CD4-positive, alpha-beta T cell treated with Interleukin-17A for 4 hours (primary cell): ENCODE measurements around the gene S100A5.
"Not testable (repeated sequence)": the region's sequence is repeated elsewhere in the genome, so short reads cannot be mapped to it uniquely, and the experiment has no call there.

ENCODE experiments used
- DNase-seq: peaks from one replicate; pipeline ENCODE4 v3.0.0-alpha.2; 2020; ENCODE audit warnings: mixed read lengths

S100A5 gene, protein sequence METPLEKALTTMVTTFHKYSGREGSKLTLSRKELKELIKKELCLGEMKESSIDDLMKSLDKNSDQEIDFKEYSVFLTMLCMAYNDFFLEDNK

DNA sequence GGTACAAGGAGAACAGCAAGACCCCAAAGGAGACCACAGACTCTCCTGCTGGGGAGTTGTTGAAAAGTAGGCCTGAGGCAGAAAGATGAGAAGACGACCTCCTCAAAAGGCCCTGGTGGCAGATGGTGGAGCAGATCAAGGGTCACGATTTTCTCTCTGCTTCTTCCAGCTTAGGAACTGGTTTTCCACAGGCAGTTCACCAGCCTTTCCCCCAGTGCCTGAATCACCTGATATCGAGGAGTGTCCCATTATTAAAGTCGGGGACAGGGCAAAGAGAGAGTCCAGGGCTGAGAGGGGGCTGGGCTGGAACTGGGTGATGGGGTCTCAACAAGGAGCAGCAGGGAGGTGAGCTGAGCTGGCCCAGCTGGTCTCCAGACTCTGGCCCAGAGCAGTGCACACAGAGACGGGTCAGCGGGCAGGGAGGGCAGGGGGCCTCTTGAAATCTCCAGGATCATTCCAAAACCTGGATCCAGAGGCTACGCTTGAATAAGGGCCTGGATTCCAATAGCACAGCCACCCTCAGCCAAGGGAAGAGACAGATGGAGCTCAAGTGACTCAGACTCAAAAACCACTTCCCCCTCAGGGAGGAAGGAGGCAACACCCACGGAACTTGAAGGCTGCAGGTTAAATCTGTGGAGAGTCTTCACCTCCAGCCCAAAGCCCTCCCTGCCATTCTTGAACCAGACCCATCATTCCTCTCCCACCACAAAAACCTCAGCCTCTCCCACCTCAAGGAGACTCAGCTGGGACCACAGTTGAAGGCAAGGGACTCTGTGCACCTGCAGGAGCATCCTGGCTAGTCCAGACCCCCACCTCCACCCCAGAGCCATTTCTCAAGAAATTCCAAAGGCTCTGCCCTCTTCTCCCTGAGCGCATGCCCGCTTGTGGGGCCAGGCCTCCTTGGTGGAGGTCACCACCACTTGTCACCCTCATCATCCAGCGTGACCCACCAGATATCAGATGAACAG, at the start of gene S100A5:
Gene S100A5, minus strand, starts transcription at position 541 of the 968 bp plus-strand sequence. CDS start 743 bp downstream, outside the sequence.
- peak; percentile 75 for DNase-seq

DNA sequence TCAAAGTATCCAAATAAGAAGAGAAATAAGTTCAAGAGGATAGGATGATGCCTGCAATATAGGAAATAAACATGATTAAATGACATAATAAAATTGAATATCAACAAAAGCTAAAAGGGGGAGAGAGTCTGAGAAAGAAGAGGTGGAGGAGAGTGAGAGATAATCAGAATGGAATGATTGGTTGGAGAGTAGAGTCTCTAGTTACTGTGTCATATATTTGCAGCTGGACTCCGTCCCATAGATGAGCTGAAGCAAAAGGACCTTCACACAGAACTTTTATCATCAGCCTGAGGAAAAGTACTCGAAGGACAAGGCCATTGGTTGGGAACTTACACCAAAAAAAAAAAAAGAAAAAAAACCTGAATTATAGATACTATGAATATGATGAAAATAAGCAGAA, 47.7 kb upstream of the S100A5 start:
- no peak for DNase-seq

DNA sequence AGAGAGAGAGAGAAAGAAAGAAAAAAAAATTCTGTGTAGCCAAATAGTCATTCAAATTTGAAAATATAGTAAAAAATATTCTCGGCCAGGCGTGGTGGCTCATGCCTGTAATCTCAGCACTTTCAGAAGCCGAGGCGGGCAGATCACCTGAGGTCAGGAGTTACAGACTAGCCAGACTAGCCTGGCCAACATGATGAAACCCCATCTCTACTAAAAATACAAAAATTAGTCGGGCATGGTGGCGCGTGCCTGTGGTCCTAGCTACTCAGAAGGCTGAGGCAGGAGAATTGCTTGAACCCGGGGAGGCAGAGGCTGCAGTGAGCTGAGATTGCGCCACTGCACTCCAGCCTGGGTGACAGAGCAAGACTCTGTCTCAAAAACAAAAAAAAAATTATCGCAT, 47.3 kb upstream of the S100A5 start:
- DNase-seq: not testable (repeated sequence)

DNA sequence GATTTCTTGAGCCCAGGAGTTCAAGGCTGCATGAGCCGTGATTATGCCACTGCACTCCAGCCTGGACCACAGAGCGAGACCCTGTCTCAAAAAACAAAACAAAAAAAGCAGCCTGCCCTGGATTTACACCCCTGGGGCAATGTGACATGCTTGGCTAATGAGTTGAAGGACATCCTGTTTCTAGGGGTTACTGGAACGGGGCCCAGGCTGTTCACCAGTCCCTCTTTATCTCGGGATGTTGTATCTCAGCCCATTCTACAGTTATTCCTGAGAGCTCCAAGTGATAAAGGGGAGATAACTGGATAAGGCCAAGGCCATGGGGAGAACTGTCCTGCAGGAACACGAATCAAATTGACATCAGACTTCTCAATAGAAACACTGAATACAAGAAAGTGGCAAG, 46.6 kb upstream of the S100A5 start:
- no peak for DNase-seq

DNA sequence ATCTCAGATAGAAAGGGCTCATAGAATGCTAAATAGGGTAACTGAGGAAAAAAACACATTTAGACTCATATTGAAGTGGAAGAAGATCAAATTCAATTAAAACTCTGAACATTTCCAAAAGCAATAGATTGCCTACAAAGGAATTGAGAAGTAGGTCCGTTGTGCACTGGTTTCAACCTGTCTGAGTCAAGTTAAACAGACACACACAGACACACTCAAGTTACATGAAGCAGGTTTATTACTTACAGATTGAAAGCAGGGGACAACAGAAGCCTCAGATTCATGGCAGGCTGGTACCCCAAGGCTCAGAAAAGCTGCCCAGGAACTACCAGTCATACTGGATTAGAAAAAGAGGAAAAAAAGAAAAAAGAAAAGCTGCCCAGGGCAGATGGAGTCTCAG, 45.6 kb upstream of the S100A5 start:
- no peak for DNase-seq

DNA sequence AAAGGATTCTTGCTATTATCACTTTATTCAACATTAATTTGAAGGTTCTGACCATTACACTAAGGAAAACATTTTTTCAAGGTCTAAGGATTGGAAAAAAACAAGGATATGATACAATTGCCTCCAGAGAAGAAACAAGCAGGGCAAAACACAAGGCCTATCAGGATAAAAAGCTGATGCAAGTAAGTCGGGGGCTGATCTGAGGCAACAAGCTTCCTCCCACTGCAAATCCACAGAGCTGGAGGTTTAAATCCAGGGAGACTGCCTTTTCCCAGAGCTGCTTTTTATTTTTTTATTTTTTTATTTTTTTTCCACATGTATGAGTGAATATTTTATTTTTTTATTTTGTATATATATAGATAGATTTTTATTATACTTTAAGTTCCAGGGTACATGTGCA, 44.3 kb upstream of the S100A5 start:
- DNase-seq: no peak

DNA sequence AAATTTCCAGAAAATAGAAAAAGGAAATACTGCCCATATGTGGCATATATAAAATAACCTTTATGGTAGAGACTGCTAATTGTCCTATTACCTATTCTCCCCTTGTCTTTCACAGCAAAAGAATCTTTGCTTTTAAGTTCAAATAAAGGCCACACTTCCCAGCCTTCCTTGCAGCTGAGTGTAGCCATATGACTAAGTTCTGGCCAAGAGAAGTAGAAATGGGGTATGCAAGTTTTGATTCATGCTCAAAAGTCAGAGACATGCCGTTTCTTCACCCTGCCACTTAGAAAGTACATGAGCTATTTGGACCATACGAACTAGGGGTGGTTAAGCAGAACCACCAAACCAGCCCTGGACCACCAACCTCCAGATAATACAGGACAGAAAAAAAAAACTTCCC, 43.2 kb upstream of the S100A5 start:
- DNase-seq: no peak

DNA sequence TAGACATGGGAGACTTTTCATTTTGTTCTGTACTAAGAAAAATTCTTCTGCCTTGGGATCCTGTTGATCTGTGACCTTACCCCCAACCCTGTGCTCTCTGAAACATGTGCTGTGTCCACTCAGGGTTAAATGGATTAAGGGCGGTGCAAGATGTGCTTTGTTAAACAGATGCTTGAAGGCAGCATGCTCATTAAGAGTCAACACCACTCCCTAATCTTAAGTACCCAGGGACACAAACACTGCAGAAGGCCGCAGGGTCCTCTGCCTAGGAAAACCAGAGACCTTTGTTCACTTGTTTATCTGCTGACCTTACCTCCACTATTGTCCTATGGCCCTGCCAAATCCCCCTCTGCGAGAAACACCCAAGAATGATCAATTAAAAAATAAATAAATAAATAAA, 42.8 kb upstream of the S100A5 start:
- not testable (repeated sequence) for DNase-seq

DNA sequence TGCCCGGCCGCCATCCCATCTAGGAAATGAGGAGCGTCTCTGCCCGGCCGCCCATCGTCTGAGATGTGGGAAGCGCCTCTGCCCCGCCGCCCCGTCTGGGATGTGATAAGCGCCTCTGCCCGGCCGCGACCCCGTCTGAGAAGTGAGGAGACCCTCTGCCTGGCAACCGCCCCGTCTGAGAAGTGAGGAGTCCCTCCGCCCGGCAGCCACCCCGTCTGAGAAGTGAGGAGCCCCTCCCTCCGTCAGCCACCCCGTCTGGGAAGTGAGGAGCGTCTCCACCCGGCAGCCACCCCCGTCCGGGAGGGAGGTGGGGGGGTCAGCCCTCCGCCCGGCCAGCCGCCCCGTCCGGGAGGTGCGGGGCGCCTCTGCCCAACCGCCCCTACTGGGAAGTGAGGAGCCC, 42.1 kb upstream of the S100A5 start:
- not testable (repeated sequence) for DNase-seq

DNA sequence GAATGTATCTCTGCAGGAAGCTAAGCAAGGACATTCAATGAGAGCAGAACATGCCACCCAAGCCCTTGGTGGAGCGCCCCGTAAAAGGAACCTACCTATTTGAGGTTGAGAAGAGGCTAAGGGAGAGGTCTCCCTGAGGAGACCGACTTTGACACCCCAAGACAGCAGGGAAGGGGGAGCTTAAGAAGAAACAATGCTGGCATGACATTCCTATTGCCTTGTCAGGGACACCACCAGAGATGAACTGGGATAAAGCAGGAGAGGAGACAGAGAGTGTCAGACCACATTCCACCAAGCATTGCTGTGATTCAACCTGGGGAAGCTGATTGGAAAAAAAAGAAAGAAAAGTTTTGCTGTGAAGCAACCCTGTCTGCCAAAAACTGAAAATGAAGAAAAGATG, 38.2 kb upstream of the S100A5 start:
- no peak for DNase-seq

DNA sequence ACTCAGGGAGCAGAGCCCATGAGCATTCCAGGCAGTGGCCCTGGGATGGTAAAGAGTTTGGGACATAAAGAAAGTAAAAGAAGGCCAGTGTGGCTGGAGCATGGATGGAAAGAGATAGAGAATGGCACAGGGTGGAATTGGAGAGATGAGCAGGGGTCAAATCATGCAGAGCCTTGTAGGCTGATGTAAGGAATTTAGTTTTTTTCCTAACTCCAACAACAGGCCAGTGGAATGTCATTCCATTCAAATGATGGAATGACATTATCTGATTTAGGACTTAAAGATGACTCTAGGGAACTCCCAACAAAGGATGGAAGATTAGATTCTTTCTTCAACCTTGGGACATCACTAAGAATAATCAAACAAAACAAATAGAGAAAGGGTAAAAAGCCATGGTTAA, 37.8 kb upstream of the S100A5 start:
- DNase-seq: no peak

DNA sequence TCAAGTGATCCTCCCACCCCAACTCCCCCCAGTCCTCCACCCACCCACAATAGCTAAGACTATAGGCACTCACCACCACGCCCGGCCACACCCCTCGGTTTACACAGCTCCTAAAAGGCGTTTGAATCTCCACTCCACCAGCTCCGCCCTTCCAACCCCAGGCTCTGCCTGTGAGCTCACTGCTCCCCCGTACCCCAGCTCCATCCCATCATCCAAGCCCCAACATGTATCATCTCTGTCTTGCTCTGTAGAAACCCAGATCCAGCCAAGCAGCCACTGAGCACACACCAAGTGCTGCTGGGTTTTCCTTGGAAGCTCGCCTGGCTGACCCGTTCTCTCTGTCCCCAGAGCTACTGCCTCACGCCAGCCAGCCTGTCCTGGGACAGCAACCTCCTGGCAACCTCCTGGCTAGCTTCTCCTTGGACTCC, 36.9 kb upstream of the S100A5 start:
- DNase-seq: no peak

DNA sequence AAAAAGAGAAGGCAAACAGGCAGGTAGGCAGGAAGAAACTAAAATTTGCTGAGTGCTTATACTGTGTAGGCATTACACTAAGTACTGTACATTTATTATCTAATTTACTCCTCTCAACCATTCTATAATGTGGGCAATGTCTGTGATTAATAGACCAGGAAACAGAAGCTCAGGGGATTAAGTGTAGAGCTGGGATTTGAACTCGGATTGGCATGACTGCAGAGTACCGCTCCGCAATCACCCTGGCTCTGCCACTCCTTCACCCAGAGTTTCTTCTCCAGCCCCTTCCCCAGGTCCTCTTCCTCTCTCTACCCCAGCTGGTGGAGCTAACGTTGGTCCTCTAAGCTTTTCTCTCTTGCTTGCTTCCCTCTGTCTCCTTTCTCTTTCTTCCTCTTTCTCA, 36.4 kb upstream of the S100A5 start:
- DNase-seq: no peak

DNA sequence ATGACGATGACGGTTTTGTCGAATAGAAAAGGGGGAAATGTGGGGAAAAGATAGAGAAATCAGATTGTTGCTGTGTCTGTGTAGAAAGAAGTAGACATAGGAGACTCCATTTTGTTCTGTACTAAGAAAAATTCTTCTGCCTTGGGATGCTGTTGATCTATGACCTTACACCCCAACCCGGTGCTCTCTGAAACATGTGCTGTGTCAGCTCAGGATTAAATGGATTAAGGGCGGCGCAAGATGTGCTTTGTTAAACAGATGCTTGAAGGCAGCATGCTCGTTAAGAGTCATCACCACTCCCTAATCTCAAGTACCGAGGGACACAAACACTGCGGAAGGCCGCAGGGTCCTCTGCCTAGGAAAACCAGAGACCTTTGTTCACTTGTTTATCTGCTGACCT, 34.8 kb upstream of the S100A5 start:
- DNase-seq: not testable (repeated sequence)

DNA sequence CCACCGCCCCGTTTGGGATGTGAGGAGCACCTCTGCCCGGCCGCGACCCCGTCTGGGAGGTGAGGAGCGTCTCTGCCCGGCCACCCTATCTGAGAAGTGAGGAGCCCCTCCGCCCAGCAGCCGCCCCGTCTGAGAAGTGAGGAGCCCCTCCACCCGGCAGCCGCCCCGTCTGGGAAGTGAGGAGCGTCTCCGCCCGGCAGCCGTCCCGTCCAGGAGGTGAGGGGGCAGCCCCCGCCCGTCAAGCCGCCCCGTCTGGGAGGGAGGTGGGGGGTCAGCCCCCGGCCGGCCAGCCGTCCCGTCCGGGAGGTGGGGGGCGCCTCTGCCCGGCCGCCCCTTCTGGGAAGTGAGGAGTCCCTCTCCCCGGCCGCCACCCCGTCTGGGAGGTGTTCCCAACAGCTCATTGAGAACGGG, 34.4 kb upstream of the S100A5 start:
- DNase-seq: not testable (repeated sequence)

DNA sequence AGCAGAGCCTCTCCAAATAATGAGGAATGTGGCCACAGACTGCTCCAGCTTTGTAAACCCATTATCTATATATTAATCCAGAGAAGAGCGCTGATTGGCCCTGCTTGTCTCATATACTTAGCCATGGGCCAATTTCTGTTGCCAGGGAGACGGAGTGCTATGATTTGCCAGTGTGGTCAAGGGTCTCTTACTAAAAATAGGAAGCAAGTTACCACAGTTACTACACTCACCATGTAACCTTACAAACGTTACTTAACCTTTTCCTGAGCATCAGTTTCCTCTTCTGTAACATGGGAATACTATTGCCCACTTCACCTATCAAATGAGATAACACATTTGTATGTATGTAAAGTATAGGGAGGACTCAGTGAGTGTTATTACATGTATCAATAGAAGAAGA, 32.6 kb upstream of the S100A5 start:
- no peak for DNase-seq

DNA sequence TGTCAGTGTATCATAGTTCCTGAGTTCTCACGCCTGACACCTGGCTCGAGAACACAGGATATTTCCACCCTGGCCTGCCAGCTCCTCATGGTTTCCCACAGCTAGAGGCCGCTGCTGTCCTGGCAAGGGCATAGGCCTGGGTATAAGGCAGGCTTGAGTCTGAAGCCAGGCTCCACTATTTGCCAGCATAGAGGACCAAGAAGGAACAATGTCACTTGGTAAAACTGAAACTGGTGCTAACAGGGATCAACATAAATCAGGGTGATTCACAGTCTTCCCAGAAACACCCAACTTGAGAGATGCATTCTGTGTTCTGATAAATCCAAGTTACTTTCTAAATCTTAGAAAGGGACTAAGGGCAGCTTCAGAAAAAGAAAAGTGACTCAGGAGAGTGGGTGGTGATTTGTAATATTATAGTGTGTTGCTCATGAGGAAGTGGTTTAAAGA, 31.9 kb upstream of the S100A5 start:
- DNase-seq: peak; percentile 62

DNA sequence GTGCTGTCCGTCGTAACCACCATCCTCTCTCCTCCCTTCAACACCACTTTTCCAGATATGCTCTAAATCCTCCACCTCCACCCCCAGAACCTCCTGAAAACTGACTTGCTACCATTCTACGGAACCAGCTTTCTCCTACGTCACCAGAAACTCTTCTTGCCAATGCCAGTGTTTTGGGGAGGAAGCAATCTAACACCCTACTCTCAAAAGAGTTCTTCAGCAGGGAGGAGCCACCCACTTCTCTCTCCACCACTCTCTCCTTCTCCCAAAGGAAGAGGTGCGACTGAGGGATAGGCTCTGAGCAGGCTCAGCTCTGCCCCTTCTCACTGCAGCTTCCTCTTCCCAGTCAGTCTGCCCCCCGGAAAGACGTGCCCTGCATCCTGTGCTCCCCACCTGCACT, 31.0 kb upstream of the S100A5 start:
- DNase-seq: no peak

DNA sequence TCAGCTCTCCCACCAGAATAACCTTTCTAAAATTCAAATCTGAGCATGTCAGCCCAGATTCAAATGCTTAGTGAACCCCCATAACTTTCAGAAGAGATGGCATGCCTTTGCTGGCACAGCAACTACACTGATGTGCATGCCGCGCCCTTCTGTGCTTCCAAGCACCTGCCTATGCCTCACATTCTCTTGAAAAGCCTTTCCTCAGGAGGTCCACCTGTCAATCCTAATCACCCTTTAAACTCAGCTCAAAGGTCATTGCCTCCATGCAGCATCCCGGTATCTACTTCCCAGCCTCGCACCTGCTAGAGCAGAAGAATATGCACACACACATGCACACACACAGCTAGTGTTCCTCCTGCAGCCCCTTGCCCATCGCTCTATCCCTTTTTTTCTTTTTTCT, 30.1 kb upstream of the S100A5 start:
- DNase-seq: no peak

DNA sequence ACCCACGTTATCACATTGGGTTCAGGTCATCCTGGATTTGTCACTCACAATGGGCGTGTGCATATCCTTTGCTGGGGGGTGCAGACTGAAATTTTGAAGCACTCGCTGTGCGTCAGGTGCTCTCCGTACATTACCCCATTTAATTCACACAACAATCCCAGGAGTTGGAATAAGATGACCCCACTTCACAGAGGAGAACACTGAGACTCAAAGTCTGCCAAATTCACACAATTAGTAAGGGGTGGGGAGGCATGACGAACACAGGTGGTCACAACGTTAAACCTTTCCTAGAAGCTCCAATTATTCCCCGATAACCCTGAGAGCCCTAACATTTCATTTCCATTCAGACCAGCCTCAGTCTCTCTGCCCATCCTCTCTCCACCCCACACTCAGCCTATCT, 28.7 kb upstream of the S100A5 start:
- no peak for DNase-seq

DNA sequence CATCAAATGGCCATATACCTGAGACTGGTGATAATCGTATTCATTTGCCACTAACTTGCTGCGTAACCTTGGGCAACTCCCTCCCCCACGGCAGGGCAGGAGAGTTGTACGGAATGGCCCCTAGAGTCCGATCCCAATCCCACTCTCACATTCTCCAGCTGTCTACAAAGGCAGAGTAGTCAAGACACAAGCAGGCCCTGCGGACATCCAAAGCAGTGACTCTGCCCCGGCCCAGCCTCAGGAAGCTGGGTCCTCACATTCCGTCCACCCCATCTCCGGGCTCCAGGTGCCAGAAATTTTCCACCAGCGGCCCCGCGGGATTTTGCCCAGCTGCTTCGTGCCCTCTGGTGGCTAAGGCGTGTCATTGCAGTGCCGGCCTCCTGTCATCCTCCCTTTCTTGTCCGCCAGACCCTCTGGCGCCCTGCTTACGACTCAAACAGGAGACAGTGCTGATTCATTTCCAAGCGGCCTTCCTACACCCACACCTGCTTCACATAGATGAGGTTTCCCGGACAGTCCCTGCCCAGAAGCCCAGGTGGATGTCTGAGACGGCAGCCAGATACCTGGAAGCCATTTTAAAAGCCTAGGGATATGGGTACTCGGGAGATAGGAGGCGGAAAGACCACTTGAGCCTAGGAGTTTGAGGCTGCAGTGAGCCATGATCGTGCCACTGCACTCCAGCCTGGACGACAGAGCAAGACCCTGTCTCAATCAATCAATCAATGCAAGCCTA, 27.8 kb upstream of the S100A5 start:
- DNase-seq: peak; percentile 88

DNA sequence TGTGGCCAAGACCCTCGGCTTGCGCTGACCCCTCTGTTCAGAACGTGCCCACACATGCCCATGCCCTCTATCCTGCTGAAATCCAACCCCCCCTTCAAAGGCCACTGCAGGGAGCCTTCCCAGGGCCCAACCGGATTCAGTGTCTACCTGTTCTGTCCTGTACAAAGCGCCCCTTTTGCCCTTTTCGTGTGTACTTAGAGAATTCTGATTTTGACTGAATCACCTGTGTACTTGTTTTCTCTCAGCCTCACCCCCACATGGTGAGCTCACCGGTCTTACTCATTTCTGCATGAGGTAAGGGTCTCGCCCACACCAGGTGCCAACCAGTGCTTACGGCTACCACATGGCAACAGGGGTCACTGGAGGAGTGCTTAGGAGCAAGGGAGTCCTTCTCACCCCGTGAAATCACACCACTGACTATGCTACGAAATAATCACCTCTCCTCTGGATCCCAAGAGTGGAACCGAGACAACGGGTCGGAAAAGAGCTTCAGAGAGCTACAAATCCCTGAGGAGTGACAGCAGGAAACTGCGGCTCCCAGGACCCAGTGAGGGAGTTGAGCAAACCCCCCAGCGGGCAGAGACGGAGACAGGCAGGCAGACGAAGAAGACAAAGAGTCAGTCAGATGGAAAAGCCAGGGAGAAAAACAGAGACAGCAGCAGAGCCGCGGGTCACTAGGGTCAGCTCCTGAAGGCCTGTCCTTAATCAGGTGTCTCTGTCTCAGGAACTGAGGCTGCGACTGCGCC, 27.1 kb upstream of the S100A5 start:
- peak; percentile 34 for DNase-seq
